Bronchial epithelial cell (primary cell): ENCODE measurements around the gene LCNL1. TPM values are rescaled to one million over a fixed set of nuclear protein-coding genes. Genes with fewer than 3 reads are reported as not detected.

Experiments
- DNase-seq: peaks from one replicate; pipeline ENCODE4 v3.0.0-alpha.2; 2010; ENCODE audit warnings: low read depth
- FAIRE-seq: peaks from 2 replicates; lab custom pipeline; 2011; peaks lifted over from hg19 to GRCh38; lab: Jason Lieb, UNC
- H3K27me3 ChIP-seq: 2 replicates; pipeline ENCODE4 v1.5.1; 2011; ENCODE audit warnings: low read length; ENCODE audit not compliant: control insufficient read depth, insufficient read depth
- H3K36me3 ChIP-seq: 2 replicates; pipeline ENCODE4 v1.5.1; 2011; ENCODE audit warnings: low read length; ENCODE audit not compliant: control insufficient read depth, insufficient read depth
- H3K4me3 ChIP-seq: 2 replicates; pipeline ENCODE4 v1.5.1; 2011; ENCODE audit warnings: mild to moderate bottlenecking, low read depth, low read length, control low read depth
- CTCF ChIP-seq: IDR thresholded peaks from 2 replicates; pipeline ENCODE4 v1.5.1; 2011; ENCODE audit warnings: mild to moderate bottlenecking, moderate library complexity, low read length, control low read depth, inconsistent platforms; ENCODE audit not compliant: insufficient read depth, severe bottlenecking
- total RNA-seq: library from RNA; depleted of rRNA; stranded (reverse); fragments of >200 nt; gene quantifications from 2 replicates; pipeline ENCODE4 v1.2.1, GENCODE V29; 2014

The LCNL1 gene
- total RNA-seq, 1 donor from 2014 or later: not detected

- FAIRE-seq (no peak), DNase-seq (no peak)
- H3K36me3 ChIP-seq: peaks cover 10% of the 10 kb centered on the region
- TF ChIP-seq CTCF: no peak
- H3K4me3 ChIP-seq: no peak overlapping the region
- H3K27me3 ChIP-seq: no peaks in the 10 kb centered on the region
These were observed 28.4 kb downstream of the LCNL1 start for GRCh38 chr9:137011156-137011555.

DNA sequence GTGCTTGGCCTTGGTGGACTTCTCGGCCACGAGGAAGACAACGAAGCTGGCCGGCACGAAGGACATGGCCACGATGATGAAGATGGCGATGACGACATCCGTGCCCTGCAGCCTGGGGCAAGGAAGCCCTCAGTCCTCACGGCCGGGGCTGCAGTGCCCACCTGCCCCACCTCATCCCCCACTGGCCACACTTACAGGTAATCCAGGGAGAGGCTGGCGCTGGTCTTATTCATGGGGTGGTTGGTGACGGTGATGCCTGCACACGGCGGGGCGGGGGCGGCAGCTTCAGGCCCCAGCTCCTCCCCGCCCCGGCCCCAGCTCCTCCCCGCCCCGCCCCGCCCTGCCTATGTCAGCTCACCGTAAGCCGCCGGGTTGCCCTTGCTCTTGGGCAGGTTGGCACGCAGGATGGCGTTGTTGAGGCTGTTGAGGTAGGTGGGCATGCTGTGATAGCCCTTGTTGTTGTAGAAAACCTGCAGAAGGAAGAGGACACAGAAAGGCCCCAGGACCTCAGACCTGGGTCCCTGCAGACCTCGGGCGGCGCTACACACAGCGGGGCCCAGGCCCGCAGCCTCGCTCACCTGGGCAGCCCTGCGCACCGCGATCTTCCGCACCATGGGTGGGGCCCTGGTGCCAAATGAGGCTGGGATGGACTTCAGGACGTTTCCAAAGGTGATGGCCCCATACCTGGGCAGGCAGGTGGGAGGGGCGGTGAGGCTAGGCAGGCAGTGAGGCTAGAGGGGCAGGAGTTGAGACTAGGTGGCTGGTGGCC, 29.3 kb downstream of the LCNL1 start:
- FAIRE-seq: no peak
- no peak for TF ChIP-seq CTCF
- H3K36me3 ChIP-seq: peaks cover 11% of the 10 kb centered on the region

GRCh38 chr9:137012694-137013570, 30.1 kb downstream of the LCNL1 start:
- Histone ChIP-seq H3K36me3 (peaks cover 10% of the 10 kb centered on the region), H3K4me3 (no peak overlapping the region), H3K27me3 (no peaks in the 10 kb centered on the region)
- FAIRE-seq (no peak), DNase-seq (no peak)
- TF ChIP-seq CTCF: no peak

More for the DNA sequence above, 29.3 kb downstream of the LCNL1 start:
- DNase-seq: no peak
- no peak overlapping the region for H3K4me3 ChIP-seq
- H3K27me3 ChIP-seq: no peaks in the 10 kb centered on the region

GRCh38 chr9:137013571-137013940, 30.8 kb downstream of the LCNL1 start:
- TF ChIP-seq CTCF: no peak
- FAIRE-seq (no peak), DNase-seq (no peak)
- Histone ChIP-seq H3K27me3 (no peaks in the 10 kb centered on the region), H3K36me3 (peaks cover 10% of the 10 kb centered on the region), H3K4me3 (no peak overlapping the region)

DNA sequence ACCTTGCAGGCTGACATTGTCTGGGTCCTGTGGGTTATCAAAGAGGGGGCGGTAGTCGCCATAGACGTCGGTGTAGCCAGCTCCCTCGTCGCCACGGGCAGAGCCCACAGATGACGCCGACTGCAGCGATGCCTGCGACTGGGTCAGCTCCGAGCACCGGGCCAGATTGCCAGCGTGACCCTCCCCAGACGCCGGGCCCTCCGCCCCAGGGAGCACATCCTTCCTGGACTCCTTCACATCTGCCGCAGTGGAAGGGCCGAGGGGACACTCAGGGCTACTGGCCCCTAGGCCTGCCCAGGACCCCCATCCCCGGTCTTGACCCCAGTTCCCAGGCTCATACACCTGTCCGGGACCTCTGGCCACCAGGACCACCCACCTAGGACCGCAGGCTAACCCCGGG, 31.4 kb downstream of the LCNL1 start:
- DNase-seq (no peak), FAIRE-seq (no peak)
- Histone ChIP-seq H3K27me3 (no peaks in the 10 kb centered on the region), H3K4me3 (no peak overlapping the region), H3K36me3 (peaks cover 10% of the 10 kb centered on the region)
- no peak for TF ChIP-seq CTCF
